ENCODE results near the gene LIPA.
"Not testable (repeated sequence)": the region's sequence is repeated elsewhere in the genome, so short reads cannot be mapped to it uniquely, and the experiment has no call there.

Gene LIPA

DNA sequence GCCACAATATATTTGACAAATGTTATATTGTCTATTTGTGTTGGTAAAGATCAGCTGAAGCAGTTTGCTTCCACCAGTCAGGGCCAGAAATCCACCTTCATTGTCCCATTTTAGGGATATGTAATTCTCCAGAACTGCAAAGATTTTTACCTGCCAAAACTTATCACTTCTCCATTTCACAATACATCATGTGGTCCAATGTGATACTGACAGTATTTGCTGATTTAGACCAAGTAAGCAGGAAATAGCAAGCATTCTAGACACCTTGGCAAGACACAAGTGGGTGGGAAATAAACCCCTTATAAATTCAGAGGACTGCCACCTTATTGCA, 18.5 kb upstream of the LIPA start:
- no peak for DNase-seq (ENCODE audit: low read depth, low spot score)

DNA sequence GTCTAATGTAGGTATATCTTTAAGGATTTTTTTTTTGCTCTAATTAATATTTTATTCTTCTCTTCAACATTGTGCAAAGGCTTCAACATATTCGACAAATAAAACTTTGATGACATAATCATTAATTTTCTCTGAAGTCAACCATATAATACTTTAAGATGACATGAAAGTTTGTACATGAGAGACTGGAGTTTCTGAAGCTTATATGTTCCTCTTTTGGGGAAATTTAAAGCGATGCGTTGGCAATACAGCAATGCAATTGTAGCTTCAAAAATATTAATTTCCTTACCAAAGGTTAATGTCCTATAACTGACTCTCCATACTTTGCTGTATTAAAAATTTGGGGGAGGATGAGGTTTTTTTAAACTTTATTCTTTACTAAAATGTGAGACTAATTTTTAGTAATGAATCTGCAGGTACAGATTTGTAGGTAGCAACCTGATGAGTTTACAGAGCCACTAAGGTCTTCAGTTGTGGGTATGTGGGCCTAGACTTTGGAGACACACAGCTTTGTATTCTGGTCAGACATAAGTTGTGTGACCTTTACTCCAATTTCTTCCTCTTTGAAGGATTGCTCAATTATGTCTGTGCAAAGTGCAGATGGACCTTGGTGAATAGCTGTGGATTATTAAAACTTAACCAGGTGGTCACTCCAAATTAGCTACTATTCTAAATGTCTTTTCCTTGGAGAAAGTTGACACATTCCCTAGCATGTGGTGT, 18.0 kb upstream of the LIPA start:
- DNase-seq (ENCODE audit: low read depth, low spot score), result no peak

DNA sequence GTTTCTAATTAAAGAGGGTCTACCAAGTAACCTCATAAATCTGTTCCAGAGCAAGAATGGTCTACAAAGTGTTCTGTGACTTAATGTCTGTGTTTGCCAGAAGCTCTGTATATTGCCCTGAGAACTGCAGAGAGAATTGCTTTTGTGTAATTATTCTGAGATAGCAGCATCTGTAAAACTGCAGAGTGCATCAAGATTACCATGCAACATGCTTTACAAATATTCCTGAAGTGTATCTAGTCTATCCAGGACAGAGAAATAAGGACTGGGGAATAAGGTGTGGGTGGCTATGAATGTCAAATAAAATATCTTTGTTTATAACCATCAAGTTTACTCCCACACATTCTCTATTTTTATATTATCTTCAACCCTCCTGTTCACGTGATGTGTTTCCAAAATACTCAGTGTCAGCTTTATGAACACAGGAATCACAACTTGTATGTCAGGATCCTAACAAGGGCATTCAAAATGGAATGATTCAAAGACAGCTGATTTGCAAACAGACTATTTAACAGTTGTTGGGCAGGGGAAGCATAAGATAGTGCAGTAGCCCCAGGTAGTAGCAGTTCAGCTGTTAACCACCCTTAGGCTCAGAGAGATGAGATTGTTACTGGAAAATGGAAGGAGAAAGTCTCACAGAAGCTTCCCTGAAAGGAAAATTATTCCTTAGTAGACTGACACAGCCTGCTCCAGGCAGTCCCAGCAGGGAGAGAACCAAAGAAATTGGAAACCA, 15.3 kb upstream of the LIPA start:
- no peak for DNase-seq (ENCODE audit: low read depth, low spot score)

DNA sequence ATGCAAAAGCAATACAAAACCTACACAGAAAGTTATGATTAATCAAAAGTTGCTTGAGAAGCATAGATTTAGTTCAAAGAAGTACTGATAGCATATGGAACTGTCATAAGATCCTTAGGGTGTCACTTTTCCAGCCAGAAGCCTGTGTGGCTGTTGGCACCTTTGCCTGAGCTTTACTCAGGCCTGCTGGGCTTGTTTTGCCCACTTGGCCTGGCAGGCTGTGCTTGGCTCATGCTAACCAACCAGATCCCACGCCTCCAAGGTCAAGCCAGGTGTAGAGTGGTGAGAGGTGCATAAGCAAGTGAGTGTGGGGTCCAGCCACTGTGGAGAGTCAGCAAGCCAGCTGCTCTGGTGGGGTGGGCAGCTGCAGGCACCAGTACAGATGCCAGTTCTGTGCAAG, 12.0 kb upstream of the LIPA start:
- DNase-seq (ENCODE audit: low read depth, low spot score), result no peak

DNA sequence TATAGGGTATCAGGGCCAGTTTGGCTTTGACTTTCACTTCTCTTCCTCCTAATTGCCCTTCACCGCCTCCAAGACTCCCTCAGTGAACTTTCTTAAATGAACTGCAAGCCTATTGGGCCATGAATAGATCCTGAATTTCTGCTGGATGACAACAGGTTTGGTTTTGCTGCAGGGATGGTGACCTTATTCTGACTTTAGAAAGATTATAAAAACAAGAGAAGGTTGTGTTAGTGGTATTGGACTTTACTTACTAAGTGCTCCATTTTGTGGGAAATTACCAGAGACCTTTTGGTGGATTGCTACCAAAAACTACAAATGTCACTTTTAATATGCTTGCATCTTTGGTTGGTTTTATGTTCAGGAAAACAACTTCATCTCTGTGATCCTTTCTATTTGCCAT, 11.5 kb upstream of the LIPA start:
- no peak for DNase-seq (ENCODE audit: low read depth, low spot score)

DNA sequence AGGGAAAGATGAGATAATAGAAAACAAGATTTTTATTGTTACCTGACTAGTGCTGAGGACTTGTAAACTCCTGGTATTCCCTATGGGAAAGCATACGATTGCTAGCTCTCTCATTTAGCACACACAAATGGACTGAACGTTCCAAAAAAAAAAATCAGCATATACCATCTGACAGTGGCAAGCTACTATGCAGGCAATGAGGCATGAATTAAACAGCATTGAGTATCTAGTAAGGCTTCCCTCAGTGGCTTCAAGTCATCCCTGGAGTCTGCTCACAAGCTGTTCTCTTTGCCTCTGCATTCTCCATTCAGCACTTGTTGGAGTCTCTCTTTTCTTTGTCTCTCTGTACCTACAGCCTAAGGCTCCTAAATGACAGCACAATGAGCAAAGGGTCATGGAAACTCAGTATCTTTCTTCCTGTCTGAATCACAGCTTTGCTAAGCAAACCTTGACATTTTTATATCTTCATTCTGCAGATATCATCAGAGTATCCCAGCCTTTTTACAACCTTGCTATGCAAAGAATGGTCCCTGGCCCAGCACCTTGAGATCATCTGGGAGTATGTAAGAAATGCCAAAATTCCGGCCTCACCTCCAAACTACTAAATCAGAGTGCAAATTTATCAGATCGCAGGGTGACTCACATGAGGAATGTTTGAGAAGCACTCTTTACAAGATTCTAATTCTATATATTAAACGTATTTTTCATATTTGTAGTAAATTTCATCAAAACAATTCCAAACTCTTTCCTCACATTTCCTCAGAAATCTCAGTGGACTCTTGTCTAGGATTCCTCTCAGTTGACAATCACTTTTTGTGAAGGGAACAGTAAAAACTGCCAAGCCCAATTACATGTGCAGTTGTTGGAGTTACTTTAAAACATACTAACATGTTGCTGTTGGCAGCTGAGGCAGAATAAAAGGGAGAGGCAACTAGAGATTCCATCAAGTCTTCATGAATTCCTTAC, 10.8 kb upstream of the LIPA start:
- no peak for DNase-seq (ENCODE audit: low read depth, low spot score)

DNA sequence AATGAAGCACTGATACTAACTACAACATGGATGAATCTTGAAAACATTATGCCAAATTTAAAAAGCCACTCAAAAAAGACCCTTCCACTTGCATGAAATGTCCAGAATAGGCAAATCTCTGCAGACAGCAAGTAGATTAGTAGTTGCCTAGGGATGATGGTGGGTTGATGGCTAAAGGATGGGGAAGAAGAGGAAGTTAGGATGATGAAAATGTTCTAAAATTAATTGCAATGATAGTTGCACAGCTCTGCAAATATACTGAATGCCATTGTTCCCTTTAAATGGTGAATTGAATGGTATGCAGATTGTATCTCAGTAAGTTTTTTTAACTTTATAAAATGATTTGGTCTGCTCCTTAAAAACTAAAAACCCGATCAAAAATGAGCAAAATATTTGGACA, 7.3 kb upstream of the LIPA start:
- DNase-seq (ENCODE audit: low read depth, low spot score), result no peak

DNA sequence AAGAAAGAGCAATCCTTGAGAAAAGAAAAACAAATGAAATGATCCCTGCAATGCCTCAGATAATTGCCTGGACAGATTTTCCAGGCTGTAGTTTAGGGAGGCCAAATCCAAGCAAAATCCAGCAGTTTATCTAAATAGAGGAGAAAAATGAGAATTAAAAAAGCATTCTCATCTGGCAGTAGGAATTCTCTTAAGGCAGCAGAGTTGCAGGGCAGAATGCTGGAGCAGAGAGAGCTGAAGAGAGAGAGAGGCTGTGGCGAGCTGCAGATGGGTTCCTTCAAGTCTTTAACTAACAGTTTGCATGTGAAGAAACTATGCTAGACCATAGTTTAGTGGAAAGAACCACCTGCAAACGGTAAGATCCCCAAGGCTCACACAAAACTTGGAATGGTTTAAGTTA, 6.0 kb upstream of the LIPA start:
- no peak for DNase-seq (ENCODE audit: low read depth, low spot score)

DNA sequence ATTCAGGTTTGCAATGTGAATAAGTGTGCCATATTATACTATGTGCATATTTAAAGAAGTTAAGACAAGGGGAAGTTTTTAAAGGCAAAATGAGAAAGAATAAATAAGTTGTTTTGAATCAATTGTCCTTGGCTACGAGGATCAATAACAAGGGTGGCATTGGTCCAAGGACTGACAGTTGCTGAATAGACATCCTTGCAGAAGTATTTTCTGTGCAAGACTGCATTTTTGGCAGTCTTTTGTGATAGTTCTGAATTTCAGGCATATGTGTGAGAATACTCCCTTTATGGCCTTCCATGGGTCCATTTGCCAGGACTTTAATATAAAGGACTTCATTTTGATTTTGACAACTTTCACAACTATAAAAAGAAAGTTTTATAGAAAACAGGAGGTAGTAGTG, 5.4 kb upstream of the LIPA start:
- no peak for DNase-seq (ENCODE audit: low read depth, low spot score)

DNA sequence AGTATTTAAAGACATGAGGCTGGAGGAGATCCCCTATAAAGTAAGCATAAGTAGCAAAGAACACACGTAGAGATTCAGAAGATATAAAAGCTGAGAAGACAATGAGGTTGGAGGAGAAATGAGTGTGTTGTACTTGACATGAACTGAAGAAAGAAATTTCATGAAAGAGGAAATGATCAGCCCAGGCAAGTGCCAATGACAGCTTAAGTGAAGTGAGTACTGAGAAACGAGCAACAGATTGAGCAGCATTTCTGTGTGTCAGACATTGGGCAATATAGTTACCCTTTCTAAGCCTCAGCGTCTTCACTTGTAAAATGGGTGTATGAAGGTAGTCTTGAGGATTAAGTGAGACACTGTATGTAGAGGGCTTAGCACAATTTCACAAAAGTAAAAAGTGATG, 4.8 kb upstream of the LIPA start:
- DNase-seq (ENCODE audit: low read depth, low spot score), result no peak

DNA sequence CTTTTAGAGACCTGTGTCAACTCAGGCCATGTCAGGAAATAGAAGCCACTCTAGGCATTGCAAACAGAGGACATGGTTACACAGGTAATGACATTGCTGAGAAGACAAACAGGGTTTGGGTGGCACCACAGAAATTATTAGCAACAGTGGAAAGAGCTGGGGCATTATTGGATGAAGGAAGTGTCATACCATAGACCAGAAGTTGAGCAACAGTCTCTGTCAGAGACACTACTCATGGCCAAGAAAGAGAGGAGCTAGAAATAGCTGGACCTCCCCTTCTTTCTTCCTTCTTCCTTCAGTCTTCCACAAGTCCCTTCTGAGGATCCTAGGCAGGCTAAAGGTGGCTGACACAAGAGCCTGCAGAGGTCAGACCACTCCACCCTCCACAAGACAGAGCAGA, 4.2 kb upstream of the LIPA start:
- no peak for DNase-seq (ENCODE audit: low read depth, low spot score)

DNA sequence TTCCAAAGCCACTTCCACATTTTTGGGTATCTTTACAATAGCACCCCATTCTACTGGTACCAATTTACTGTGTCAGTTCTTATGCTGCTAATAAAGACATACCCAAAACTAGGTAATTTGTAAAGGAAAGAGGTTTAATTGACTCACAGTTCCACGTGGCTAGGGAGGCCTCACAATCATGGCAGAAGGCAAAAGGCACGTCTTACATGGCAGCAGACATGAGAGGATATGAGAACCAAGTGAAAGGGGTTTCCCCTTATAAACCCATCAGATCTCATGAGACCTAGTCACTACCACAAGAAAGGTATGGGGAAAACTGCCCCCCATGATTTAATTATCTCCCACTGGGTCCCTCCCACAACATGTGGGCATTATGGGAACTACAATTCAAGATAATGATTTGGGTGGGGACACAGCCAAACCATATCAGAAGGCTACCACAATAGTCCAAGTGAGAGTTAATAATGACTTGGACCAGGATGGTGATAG, 3.6 kb upstream of the LIPA start:
- DNase-seq (ENCODE audit: low read depth, low spot score), result not testable (repeated sequence)

DNA sequence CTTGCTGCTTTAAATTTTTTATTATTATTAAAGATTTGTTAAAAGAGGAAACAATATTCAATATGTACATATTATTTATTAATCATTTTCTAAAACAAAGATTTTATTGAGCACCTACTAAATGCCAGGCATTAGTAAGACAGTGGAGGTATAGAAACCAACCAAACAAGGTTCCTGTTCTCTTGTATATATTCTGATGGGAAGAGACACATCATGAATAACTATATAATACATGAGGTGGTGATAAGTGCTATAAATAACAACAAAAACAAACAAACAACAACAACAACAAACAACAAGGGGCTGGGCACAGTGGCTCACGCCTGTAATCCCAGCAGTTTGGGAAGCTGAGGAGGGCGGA, 630 bp upstream of the LIPA start:
- DNase-seq (ENCODE audit: low read depth, low spot score), result no peak

DNA sequence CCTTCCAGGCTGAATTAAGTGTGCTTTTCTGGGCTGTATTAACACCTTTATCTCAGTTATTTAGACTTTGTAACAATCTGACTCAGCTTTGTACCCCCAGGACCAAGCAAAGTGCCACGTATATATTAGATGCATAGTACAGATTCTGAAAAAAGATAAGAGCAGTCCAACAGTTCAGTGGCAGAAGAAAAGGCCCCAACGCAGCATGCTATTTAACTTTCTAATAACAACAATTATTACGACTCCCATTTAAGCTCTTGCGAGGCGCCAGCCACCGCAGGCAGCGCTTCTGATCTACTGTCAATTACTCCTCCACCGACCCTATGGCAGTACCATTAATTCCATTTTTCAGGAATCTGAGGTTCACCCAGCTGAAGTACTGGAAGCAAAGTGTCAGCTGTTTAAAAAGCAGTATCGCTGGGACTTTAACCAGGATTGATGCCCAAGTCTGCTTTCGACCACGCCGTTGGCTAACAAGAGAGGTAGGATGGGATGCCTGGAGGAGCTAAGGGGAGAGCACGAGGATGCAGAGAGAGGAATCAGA, 638 bp downstream of the LIPA start:
- DNase-seq (ENCODE audit: low read depth, low spot score), result no peak

DNA sequence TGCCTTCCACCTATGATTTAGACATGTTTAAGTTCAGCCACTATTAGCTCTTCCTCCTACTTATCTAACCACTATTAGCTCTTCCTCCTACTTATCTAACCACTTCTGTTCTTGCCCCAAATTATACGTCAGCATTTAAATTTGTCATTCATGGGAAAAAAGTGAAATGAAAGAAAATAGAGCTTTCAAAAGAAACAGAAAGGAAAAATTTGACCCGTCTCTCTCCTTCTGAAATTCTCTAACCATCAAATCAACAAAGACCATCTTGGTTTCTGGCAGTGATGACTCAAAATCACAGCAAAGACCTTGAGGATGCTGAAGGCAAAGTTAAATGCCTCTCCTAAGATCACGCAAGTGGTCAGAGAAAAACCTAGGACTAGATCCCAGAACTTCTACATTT, 2.6 kb downstream of the LIPA start:
- DNase-seq (ENCODE audit: low read depth, low spot score), result no peak

DNA sequence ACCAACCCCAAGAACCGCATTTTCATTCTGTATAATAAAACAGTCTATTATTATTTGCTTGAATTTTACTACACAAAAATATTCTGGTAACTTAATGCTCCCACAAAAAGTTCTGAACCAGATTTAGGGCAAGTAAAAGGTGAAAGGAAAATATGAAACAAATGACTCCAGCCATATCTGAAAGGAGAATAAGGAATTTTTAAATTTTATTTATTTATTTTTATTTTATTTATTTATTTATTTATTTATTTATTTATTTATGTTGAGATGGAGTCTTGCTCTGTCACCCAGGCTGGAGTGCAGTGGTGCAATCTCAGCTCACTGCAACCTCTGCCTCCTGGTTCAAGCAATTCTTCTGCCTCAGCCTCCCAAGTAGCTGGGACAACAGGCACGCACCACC, 4.0 kb downstream of the LIPA start:
- not testable (repeated sequence) for DNase-seq (ENCODE audit: low read depth, low spot score)

DNA sequence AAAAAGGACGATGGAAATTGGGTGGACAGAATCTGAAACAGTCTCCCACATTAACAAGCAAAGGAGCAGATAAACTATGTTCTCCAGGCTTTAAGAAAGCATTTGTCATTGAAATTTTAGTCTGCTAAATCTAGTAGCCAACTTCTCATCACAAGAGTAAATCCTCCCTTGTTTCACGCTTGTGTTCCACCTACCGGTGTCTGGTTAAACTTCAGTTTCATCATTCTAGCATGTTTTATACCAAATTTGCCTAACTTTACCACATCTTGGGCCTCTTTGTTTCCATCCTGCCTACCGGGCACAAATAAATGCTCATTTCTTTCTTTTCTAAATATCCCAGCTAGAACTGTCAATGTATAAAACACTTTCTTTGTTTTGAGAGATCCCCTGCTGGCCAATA, 5.8 kb downstream of the LIPA start:
- no peak for DNase-seq (ENCODE audit: low read depth, low spot score)

DNA sequence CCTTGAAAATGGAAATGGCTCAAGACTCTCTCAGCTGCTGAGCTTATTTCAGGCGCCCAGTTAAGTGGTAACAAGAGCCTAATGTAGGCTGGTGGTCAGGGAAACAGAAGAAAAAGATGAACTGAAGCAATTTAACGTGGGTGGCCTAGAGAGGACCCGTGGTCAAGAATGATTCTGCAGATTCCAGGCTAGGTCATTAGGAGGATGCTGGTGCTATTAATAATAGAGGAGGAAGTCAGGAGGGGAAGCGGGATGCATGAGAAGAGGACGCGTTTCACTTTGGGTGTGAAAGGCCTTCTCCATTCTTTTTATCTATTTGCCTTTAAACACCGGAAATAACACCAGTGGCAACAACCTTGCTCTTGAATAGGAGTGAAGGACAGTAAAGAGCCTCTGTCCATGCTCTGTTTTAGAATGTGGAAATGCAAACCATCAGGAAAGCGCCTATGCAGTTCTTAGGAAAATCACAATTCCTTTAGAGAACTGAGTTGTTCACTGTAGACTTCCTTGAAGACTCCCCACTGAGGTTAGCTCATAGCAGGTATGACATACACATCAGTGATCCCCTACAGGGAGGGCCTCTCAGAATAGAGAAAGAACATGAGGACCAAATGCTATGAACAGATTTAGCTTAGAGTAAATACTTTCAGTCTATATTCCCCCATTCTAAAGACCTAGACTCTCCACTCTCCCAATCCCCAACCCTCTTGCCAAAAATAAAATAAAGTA, 8.6 kb downstream of the LIPA start:
- no peak for DNase-seq (ENCODE audit: low read depth, low spot score)

DNA sequence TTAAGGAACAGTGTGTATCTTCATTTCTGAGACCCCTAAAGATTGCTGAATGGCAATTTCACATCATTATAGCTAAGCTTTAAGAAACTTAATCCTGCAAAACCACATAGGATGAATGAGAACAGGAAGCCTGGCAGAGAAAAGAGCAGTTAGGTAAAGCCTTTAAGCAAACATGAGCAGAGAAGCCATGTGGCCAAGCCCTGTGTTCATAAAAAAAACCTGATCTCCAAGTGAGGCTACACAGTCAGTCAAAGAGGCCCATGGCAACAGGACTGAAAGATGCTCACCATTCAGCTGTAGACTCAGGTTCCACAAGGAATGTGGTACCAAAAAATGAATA, 9.3 kb downstream of the LIPA start:
- no peak for DNase-seq (ENCODE audit: low read depth, low spot score)

DNA sequence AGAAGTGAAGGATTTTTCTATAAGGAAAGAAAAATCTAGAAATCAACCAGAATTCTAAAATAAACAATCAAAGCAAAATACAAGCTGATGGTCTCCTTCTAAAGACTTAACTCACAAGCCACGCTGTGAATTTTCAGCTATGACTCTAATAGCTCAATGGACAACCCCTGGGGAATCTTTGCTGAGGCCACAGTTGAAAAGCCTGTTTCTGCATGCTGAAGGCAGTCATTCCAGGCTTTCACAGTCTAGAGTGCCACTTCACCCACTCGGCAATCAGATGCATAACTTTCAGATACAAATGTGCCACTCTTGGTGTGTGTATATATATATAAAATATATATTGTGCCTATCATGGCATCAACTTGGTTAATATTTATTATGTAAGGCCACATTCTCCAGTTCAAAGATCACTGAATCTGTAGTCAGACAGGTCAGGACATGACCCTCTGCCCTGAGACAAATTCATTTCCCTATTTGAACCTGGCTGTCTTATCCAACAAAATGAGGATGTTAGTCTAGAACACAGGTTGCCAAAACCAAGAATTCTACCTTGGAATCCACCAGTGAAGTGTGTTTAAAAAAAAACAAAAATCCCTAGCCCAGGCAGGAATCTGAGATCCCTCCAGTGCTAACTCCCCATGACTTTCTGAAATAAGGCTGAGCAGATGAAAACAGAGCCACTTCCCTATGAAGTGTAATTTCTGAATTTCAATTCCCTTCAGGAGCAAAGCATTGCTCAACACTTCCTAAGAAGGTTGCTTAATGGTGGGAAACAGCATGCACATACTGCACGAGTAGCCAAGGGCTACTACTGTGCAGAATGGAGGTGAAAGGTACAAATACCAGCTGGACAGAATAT, 9.9 kb downstream of the LIPA start:
- no peak for DNase-seq (ENCODE audit: low read depth, low spot score)

DNA sequence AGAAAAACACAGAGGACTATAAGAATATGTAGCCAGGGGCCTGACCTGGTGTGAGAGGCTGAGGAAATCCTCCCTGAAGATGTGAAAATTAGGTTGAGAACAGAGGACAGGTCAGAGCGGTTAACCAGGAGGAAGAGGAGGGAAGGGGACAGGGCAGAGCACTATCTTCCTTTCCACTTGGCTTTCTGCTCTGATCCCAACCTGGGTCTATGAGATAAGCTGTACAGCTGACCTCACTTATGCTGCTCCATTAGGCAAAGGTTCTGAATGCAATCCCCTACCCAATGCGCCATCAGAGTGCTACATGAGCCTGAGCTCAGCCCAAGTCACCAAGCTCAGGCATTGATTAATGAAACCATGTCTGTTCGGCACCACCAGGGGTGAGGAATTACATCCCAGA, 10.5 kb downstream of the LIPA start:
- DNase-seq (ENCODE audit: low read depth, low spot score), result no peak
